ENCODE measurements around the gene ETS1.

ETS1 gene

GRCh38 chr11:128535468-128536457 is 51.6 kb downstream of the ETS1 start:
- ATAC-seq: no peak

- ATAC-seq: no peak
Observed at GRCh38 chr11:128533472-128533871, 53.9 kb downstream of the ETS1 start.

- ATAC-seq: no peak
Observed at GRCh38 chr11:128532572-128533091, 54.7 kb downstream of the ETS1 start.

GRCh38 chr11:128532016-128532571 is 55.3 kb downstream of the ETS1 start:
- no peak for ATAC-seq

- no peak for ATAC-seq
Observed at GRCh38 chr11:128531588-128531987, 55.8 kb downstream of the ETS1 start.

GRCh38 chr11:128530118-128531074 is 57.0 kb downstream of the ETS1 start:
- no peak for ATAC-seq

- no peak for ATAC-seq
Observed at GRCh38 chr11:128528294-128528693, 59.1 kb downstream of the ETS1 start.

- ATAC-seq: no peak
Observed at GRCh38 chr11:128527046-128527445, 60.3 kb downstream of the ETS1 start.

GRCh38 chr11:128525411-128526243 is 61.7 kb downstream of the ETS1 start:
- peak; percentile 56 to 66 for ATAC-seq

GRCh38 chr11:128524172-128524571 is 63.2 kb downstream of the ETS1 start:
- ATAC-seq: no peak

- ATAC-seq: no peak
Observed at GRCh38 chr11:128523641-128524040, 63.7 kb downstream of the ETS1 start.

GRCh38 chr11:128522943-128523518 is 64.3 kb downstream of the ETS1 start:
- peak; percentile 7 to 8 for ATAC-seq

GRCh38 chr11:128522055-128522942 is 65.1 kb downstream of the ETS1 start:
- peak; percentile 68 to 75 for ATAC-seq

- no peak for ATAC-seq
Observed at GRCh38 chr11:128521682-128522054, 65.7 kb downstream of the ETS1 start.

- no peak for ATAC-seq
Observed at GRCh38 chr11:128520888-128521681, 66.3 kb downstream of the ETS1 start.

- ATAC-seq: no peak
Observed at GRCh38 chr11:128520206-128520887, 67.0 kb downstream of the ETS1 start.

GRCh38 chr11:128519338-128519737 is 68.0 kb downstream of the ETS1 start:
- ATAC-seq: no peak

GRCh38 chr11:128518493-128519207 is 68.7 kb downstream of the ETS1 start:
- no peak for ATAC-seq

Data from activated CD4-positive, CD25-positive, alpha-beta regulatory T cell treated with anti-CD3 and anti-CD28 coated beads, Interleukin-2, amount 50 U/mL, for 24 hours (primary cell).